Colonic mucosa (tissue), 4 donors: ENCODE results near the gene FAM20A. TPM values are rescaled to one million over a fixed set of nuclear protein-coding genes. Genes with fewer than 3 reads are reported as not detected.

Experiments
- DNase-seq: peaks from one replicate; pipeline ENCODE4 v3.0.0-alpha.2; 2020
- H3K27ac ChIP-seq: fragments of 200-600 bp; one replicate; pipeline ENCODE4 v1.8.0; 2021
- H3K27me3 ChIP-seq: fragments of 200-600 bp; one replicate; pipeline ENCODE4 v1.8.0; 2021
- H3K36me3 ChIP-seq: fragments of 200-600 bp; one replicate; pipeline ENCODE4 v1.8.0; 2021
- H3K4me1 ChIP-seq: fragments of 200-600 bp; one replicate; pipeline ENCODE4 v1.8.0; 2021; ENCODE audit warnings: mild to moderate bottlenecking
- H3K4me3 ChIP-seq: fragments of 200-600 bp; one replicate; pipeline ENCODE4 v1.8.0; 2021
- H3K9ac ChIP-seq, 2 donors: one replicate each; pipeline ENCODE4 v1.7.0; 2013; ENCODE audit warnings: control low read depth in 2 of 2, low read depth in 2 of 2, low read length in 2 of 2
- H3K9me3 ChIP-seq: fragments of 200-600 bp; one replicate; pipeline ENCODE4 v1.8.0; 2021
- intact Hi-C: fragments of 100-400 bp; cut with DNase I; formaldehyde crosslinking; loops from one replicate; pipeline ENCODE4 v1.14.1; 2022
- total RNA-seq, 2 donors: library from RNA; stranded (reverse); fragmentation: NEBNext Ultra II Directional in 1 of 2; extraction: Animal tissue kit (Norgen Biotek cat#: 25700) in 1 of 2; gene quantifications; one replicate each; pipeline ENCODE4 v1.2.1, GENCODE V29; 2021
- TF ChIP-seq, protein P1 (sequence below): fragments of 200-600 bp; IDR thresholded peaks from one replicate; pipeline ENCODE4 v1.8.0; 2022; ENCODE audit warnings: antibody characterized with exemption, mild to moderate bottlenecking
- donor health status: healthy.
- donor health status: DM: no; HTN: no; CAD: no.
- donor health status: DM: no; HTN: no; CAD: no.

The FAM20A gene
- total RNA-seq, 2 donors from 2014 or later, result 0.72 to 4.1 TPM

DNA sequence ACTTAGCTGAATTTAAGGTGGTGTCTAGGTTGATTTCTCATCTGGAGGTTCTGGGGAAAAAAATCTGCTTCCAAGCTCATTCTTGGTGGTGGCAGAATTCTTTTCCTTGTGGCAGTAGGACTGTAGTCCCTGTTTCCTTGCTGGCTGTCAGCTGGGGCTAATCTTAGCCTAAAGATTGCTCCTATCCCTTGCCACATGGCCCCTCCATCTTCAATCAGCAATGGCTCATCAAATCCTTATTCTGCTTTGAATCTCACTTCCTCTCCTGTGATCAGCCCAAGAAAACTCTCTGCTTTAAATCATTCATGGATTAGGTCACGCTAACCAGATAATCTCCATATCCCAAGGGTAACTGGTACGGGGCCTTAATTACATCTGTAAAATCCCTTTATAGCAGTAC, 6.6 kb downstream of the FAM20A start:
- intact Hi-C loops, result no loop called here
- peaks cover 2% of the 10 kb centered on the region for H3K27me3 ChIP-seq
- no peak overlapping the region for H3K4me3 ChIP-seq
- no peaks in the 10 kb centered on the region for H3K36me3 ChIP-seq
- H3K4me1 ChIP-seq, result no peaks in the 10 kb centered on the region
- no peaks in the 10 kb centered on the region for H3K9me3 ChIP-seq
- DNase-seq, result no peak
- H3K27ac ChIP-seq, result no peak overlapping the region
- TF ChIP-seq, protein P1, sequence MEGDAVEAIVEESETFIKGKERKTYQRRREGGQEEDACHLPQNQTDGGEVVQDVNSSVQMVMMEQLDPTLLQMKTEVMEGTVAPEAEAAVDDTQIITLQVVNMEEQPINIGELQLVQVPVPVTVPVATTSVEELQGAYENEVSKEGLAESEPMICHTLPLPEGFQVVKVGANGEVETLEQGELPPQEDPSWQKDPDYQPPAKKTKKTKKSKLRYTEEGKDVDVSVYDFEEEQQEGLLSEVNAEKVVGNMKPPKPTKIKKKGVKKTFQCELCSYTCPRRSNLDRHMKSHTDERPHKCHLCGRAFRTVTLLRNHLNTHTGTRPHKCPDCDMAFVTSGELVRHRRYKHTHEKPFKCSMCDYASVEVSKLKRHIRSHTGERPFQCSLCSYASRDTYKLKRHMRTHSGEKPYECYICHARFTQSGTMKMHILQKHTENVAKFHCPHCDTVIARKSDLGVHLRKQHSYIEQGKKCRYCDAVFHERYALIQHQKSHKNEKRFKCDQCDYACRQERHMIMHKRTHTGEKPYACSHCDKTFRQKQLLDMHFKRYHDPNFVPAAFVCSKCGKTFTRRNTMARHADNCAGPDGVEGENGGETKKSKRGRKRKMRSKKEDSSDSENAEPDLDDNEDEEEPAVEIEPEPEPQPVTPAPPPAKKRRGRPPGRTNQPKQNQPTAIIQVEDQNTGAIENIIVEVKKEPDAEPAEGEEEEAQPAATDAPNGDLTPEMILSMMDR, result no peak
- no peak overlapping the region for H3K9ac ChIP-seq

DNA sequence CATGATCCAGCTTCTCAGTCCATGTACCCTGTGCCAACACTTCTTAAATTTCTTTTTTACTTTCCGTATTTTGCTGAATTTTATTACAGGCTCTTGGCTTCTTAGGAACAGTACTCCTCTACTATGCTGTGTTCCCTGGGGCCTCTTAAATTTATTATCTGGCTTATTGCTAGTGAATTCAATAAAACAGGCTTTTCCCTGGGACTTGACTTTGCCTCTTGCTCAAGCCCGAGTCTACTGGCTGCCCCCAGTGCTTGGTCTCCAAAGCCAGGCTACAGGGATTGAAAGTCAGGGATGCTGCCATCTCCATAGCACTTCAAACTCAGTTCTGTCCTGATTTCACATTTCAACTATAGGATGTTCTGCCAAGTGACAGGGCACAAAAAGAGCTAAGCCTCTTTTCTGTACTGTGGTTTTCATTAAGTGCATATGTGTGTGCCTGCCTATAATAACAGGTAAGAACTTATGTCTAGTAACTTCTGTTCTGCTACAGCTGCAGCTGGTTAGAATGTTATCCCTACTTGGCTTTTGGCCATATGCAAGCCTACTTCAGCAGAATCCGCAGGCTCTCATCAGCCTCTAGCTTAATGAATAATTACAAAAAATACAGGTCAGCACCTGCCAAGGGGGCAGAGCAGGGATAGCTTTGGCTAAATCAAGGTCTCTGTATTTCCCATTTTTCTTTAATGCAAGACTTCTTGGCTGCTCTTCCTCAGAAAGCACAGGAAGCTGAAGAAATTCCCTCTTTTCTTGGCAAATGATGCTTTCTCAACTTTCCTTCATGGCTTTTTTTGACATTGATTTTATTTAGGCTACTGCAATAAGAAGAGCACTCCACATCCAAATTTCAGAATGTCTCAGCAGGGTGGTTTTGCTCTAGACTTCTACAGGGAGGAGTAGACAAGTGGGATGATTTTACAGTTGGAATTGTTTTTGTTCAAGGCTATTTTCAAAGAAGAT, 8.2 kb downstream of the FAM20A start:
- H3K27me3 ChIP-seq, result no peaks in the 10 kb centered on the region

DNA sequence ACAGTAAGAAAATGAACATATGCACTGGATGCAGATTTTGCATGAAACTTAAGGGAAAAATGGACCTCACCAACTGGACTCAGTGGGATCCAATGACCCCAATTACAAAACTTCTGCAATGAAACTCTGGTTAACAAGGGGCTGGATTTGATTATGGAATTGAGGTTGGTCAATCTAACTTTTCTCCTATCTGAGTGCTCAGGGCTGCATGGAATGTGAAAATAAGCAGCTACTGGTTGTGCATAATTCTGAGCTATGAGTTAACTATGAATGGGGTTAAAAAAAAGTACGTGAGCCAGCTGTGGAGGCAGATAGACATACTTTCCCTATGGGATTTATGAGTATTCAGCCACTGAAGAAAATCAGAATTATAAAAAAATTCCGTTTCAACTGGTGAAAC, 9.2 kb downstream of the FAM20A start:
- Histone ChIP-seq H3K4me3 (no peak overlapping the region), H3K27me3 (no peaks in the 10 kb centered on the region), H3K36me3 (no peaks in the 10 kb centered on the region), H3K9ac (no peak overlapping the region), H3K27ac (no peak overlapping the region), H3K9me3 (no peaks in the 10 kb centered on the region), H3K4me1 (no peaks in the 10 kb centered on the region)
- intact Hi-C loops, result no loop called here
- no peak for DNase-seq
- TF ChIP-seq, protein P1, result no peak

More for the DNA sequence above, 8.2 kb downstream of the FAM20A start:
- H3K36me3 ChIP-seq, result no peaks in the 10 kb centered on the region
- DNase-seq, result no peak
- TF ChIP-seq, protein P1, result no peak
- no peak overlapping the region for H3K9ac ChIP-seq
- no peaks in the 10 kb centered on the region for H3K9me3 ChIP-seq
- H3K27ac ChIP-seq, result no peak overlapping the region
- no peaks in the 10 kb centered on the region for H3K4me1 ChIP-seq
- intact Hi-C loops, result no loop called here
- H3K4me3 ChIP-seq, result no peak overlapping the region

DNA sequence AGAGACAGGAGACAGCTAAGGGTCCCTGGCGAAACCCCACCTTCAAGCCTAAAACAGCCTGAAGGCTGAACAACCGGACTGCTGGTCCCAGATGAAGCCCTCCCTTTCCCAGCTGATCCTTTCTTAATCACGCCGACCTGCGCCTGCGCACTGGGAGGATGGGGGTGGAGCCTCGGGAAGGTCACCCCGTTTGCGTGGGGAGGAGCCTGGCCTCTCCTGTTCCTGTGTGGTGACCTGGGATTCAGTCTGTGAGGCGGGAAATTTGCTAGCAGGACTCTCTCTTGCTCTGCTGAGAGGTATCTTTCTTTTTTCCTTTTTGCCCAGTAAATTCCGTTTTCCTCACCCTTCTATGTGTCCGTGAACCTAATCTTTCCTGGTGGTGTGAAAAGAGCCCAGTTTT, 9.6 kb downstream of the FAM20A start:
- TF ChIP-seq, protein P1, result no peak
- Histone ChIP-seq H3K4me3 (no peak overlapping the region), H3K27ac (no peak overlapping the region), H3K4me1 (no peaks in the 10 kb centered on the region), H3K9ac (no peak overlapping the region), H3K27me3 (no peaks in the 10 kb centered on the region), H3K9me3 (no peaks in the 10 kb centered on the region), H3K36me3 (no peaks in the 10 kb centered on the region)
- DNase-seq, result no peak
- intact Hi-C loops, result no loop called here

DNA sequence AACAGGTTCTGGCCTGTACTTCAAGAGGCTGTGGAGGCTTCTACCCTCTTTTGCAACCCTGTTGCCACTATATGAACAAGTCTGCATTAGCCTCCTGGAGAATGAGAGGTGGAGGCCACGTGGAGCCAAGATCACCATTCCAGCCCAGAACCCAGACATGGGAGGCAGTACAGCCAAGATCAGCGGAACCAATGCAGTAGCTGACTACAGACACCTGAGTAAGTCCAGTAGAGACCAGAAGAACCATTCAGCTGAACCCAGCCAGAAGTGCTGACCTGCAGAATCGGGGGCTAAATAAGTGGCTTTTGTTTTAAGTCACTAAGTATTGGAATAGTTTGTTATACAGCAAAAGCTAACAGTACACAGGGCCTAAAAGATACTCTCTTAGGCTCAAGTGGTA, 12.1 kb downstream of the FAM20A start:
- intact Hi-C loops, result no loop called here
- DNase-seq, result no peak

More for the DNA sequence above, 12.1 kb downstream of the FAM20A start:
- Histone ChIP-seq H3K9ac (no peak overlapping the region), H3K4me3 (no peak overlapping the region), H3K27me3 (no peaks in the 10 kb centered on the region), H3K27ac (no peak overlapping the region), H3K9me3 (no peaks in the 10 kb centered on the region), H3K4me1 (no peaks in the 10 kb centered on the region), H3K36me3 (no peaks in the 10 kb centered on the region)
- TF ChIP-seq, protein P1, result no peak
